ENCODE measurements around the gene DEXI. TPM values are rescaled to one million over a fixed set of nuclear protein-coding genes. Genes with fewer than 3 reads are reported as not detected.

DEXI gene
- total and polyA plus RNA-seq, 2 of the 13 experiments (the other 11 are each of a cell fraction or from before 2014, with no cell fraction given) = 51.5 to 70.4 TPM

GRCh38 chr16:10941127-10941933 is 938 bp downstream of the DEXI start (continued):
- TF ChIP-seq, protein P1, sequence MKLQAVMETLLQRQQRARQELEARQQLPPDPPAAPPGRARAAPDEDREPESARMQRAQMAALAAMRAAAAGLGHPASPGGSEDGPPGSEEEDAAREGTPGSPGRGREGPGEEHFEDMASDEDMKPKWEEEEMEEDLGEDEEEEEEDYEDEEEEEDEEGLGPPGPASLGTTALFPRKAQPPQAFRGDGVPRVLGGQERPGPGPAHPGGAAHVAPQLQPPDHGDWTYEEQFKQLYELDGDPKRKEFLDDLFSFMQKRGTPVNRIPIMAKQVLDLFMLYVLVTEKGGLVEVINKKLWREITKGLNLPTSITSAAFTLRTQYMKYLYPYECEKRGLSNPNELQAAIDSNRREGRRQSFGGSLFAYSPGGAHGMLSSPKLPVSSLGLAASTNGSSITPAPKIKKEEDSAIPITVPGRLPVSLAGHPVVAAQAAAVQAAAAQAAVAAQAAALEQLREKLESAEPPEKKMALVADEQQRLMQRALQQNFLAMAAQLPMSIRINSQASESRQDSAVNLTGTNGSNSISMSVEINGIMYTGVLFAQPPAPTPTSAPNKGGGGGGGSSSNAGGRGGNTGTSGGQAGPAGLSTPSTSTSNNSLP (IDR thresholded peaks at IDR 0.05; ENCODE audit: low read depth, low read length) = no peak
- TF ChIP-seq FUBP1 (CRISPR knock-in tag; IDR thresholded peaks at IDR 0.05; ENCODE audit: borderline replicate concordance) = no peak
- peak; percentile 86 for TF ChIP-seq NFKB2 (CRISPR knock-in tag; IDR thresholded peaks at IDR 0.05; ENCODE audit: borderline replicate concordance)
- no peak for TF ChIP-seq ZNF431 (CRISPR knock-in tag; IDR thresholded peaks at IDR 0.05; ENCODE audit: borderline replicate concordance, low read depth)
- TF ChIP-seq TOPORS (CRISPR knock-in tag; IDR thresholded peaks at IDR 0.05) = peak; percentile 17; the same call in 1 of the 2 replicates
- TF ChIP-seq FLYWCH1 (CRISPR knock-in tag; IDR thresholded peaks at IDR 0.05) = no peak
- TF ChIP-seq SMAD1 (CRISPR knock-in tag; IDR thresholded peaks at IDR 0.05; ENCODE audit: borderline replicate concordance, low read depth) = no peak
- no peak for TF ChIP-seq JUNB (CRISPR knock-in tag; IDR thresholded peaks at IDR 0.05; ENCODE audit: borderline replicate concordance)
- TF ChIP-seq HOXA5 (CRISPR knock-in tag; IDR thresholded peaks at IDR 0.05) = no peak
- no peak for TF ChIP-seq CERS6 (CRISPR knock-in tag; IDR thresholded peaks at IDR 0.05)
- no peak for TF ChIP-seq LRRFIP1 (CRISPR knock-in tag; conservative IDR thresholded peaks at IDR 0.05)
- TF ChIP-seq TIGD3 (CRISPR knock-in tag; IDR thresholded peaks at IDR 0.05; ENCODE audit: borderline replicate concordance) = no peak; the same call in 1 of the 2 replicates
- TF ChIP-seq GPN1 (CRISPR knock-in tag; IDR thresholded peaks at IDR 0.05; ENCODE audit: borderline replicate concordance) = no peak
- TF ChIP-seq MTF1 (CRISPR knock-in tag; IDR thresholded peaks at IDR 0.05) = no peak
- TF ChIP-seq ZNF749 (CRISPR knock-in tag; IDR thresholded peaks at IDR 0.05; ENCODE audit: borderline replicate concordance) = no peak
- no peak for TF ChIP-seq ZNF614 (CRISPR knock-in tag; IDR thresholded peaks at IDR 0.05; ENCODE audit: borderline replicate concordance)
- no peak for TF ChIP-seq MAFF (IDR thresholded peaks at IDR 0.05; ENCODE audit: low read depth, low read length)
- no peak for TF ChIP-seq ATF1 (CRISPR knock-in tag; IDR thresholded peaks at IDR 0.05)
- TF ChIP-seq ZNF788 (CRISPR knock-in tag; IDR thresholded peaks at IDR 0.05; ENCODE audit: borderline replicate concordance) = 0 out of 2 replicates have a peak, but pooled peaks have one; percentile 38
